GM06990 (cell line): ENCODE data around the gene RIC1.
"Not testable (repeated sequence)": the region's sequence is repeated elsewhere in the genome, so short reads cannot be mapped to it uniquely, and the experiment has no call there.

Experiments
- DNase-seq: peaks from one replicate; pipeline ENCODE4 v3.0.0-alpha.2; 2011; ENCODE audit not compliant: insufficient read length; ENCODE audit errors: extremely low read depth
- H3K27me3 ChIP-seq: replicated peaks from 2 replicates; pipeline ENCODE4 v1.6.0; 2011; ENCODE audit warnings: low read length; ENCODE audit not compliant: control insufficient read depth, insufficient read depth
- H3K36me3 ChIP-seq: 2 replicates; pipeline ENCODE4 v1.5.1; 2011; ENCODE audit warnings: low read length; ENCODE audit not compliant: control insufficient read depth, insufficient read depth
- H3K4me3 ChIP-seq: replicated peaks from 2 replicates; pipeline ENCODE4 v1.5.1; 2011; ENCODE audit warnings: low read depth, mild to moderate bottlenecking, control low read depth, low read length
- TF ChIP-seq, protein P1 (sequence below): IDR thresholded peaks from 2 replicates; pipeline ENCODE4 v1.5.1; 2011; ENCODE audit warnings: low read length, control low read depth, mild to moderate bottlenecking, inconsistent platforms; ENCODE audit not compliant: insufficient read depth, poor library complexity, severe bottlenecking

Gene RIC1

DNA sequence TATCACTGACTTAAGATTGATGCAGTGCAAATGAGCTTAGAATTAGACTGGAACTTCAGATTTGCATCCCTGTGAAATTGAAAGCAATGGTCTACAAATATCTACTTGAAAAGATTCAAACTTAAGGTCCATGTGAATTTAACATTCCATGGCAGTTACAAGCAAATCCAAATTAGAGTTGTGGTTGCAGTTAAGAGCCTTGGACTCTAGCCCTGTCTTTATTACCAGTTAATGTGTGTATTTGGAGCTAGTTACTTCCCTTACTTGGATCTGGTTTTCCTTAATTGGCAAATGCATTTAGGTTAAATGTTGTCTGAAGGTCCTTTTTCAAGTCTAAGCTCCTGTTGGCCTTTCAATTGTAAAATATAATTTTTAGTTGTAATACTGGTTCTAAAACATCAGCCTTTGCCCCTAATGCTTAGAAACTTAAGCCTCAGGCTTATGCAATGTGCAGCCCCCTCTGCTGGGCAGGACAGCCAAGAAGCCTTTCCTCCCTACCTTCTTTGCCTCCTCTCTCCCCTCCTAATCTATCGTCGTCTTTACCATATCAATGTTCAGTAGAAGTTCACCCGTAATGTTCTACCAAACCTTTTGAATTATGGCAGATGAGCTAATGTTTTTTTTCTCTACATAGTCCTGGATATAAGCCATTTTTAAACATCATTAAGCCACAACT is 144.6 kb downstream of the RIC1 start:
- Histone ChIP-seq H3K27me3 (no peaks in the 10 kb centered on the region), H3K36me3 (peaks cover 18% of the 10 kb centered on the region), H3K4me3 (no peak overlapping the region)
- TF ChIP-seq, protein P1, sequence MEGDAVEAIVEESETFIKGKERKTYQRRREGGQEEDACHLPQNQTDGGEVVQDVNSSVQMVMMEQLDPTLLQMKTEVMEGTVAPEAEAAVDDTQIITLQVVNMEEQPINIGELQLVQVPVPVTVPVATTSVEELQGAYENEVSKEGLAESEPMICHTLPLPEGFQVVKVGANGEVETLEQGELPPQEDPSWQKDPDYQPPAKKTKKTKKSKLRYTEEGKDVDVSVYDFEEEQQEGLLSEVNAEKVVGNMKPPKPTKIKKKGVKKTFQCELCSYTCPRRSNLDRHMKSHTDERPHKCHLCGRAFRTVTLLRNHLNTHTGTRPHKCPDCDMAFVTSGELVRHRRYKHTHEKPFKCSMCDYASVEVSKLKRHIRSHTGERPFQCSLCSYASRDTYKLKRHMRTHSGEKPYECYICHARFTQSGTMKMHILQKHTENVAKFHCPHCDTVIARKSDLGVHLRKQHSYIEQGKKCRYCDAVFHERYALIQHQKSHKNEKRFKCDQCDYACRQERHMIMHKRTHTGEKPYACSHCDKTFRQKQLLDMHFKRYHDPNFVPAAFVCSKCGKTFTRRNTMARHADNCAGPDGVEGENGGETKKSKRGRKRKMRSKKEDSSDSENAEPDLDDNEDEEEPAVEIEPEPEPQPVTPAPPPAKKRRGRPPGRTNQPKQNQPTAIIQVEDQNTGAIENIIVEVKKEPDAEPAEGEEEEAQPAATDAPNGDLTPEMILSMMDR = no peak
- no peak for DNase-seq

- H3K4me3 ChIP-seq = no peak overlapping the region
- H3K27me3 ChIP-seq = no peaks in the 10 kb centered on the region
- no peak for DNase-seq
- TF ChIP-seq, protein P1 = no peak
- peaks cover 17% of the 10 kb centered on the region for H3K36me3 ChIP-seq
Observed at GRCh38 chr9:5778805-5779204, 149.9 kb downstream of the RIC1 start.

- not testable (repeated sequence) for H3K4me3 ChIP-seq, DNase-seq, H3K27me3 ChIP-seq
- H3K36me3 ChIP-seq = peaks cover 15% of the 10 kb centered on the region
Observed at GRCh38 chr9:5779705-5780218, 150.9 kb downstream of the RIC1 start.

GRCh38 chr9:5783420-5783819 is 154.5 kb downstream of the RIC1 start:
- not testable (repeated sequence) for H3K27me3 ChIP-seq, DNase-seq, H3K4me3 ChIP-seq
- peaks cover 17% of the 10 kb centered on the region for H3K36me3 ChIP-seq

DNA sequence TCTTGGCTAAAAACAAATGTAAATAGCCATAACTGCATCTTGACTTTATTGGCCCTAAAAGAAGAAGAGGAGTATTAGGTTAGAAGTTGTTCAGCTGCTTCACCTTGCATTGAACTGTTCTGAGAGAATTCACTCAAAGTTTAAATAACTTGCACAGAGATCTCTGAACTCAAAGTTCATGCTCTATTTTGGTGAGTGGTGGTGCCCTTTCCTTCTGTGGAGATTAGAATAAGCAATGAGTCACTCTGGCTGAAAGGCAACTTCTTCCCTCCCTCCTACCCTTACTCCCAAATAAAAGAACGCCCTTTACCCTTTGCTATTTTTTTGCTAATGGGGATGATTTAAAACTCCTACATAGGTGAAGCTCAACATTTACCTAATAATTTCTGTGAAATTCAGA is 155.1 kb downstream of the RIC1 start:
- TF ChIP-seq, protein P1 = no peak
- H3K4me3 ChIP-seq = no peak overlapping the region
- H3K36me3 ChIP-seq = peaks cover 13% of the 10 kb centered on the region
- no peaks in the 10 kb centered on the region for H3K27me3 ChIP-seq
- no peak for DNase-seq

GRCh38 chr9:5784526-5785315 is 155.8 kb downstream of the RIC1 start:
- peaks cover 7% of the 10 kb centered on the region for H3K36me3 ChIP-seq
- H3K4me3 ChIP-seq = no peak overlapping the region
- TF ChIP-seq, protein P1 = no peak

More at GRCh38 chr9:5784526-5785315, 155.8 kb downstream of the RIC1 start:
- no peak for DNase-seq
- H3K27me3 ChIP-seq = no peaks in the 10 kb centered on the region
